ENCODE results near the gene GPRIN1.

GRCh38 chr5:176639981-176640380 is 30.0 kb upstream of the GPRIN1 start:
- TF ChIP-seq CTCF (IDR thresholded peaks at IDR 0.05): no peak
- TF ChIP-seq POLR2A (IDR thresholded peaks at IDR 0.05): no peak
